DLD1 (cell line): ENCODE results near the gene DCAF10.
"Not testable (repeated sequence)": the region's sequence is repeated elsewhere in the genome, so short reads cannot be mapped to it uniquely, and the experiment has no call there.

ENCODE experiments used
- in situ Hi-C: cut with HindIII; loops from 2 replicates; pipeline ENCODE4 v1.10.0; 2017; ENCODE audit warnings: low sequenced_read_pairs

The DCAF10 gene

DNA sequence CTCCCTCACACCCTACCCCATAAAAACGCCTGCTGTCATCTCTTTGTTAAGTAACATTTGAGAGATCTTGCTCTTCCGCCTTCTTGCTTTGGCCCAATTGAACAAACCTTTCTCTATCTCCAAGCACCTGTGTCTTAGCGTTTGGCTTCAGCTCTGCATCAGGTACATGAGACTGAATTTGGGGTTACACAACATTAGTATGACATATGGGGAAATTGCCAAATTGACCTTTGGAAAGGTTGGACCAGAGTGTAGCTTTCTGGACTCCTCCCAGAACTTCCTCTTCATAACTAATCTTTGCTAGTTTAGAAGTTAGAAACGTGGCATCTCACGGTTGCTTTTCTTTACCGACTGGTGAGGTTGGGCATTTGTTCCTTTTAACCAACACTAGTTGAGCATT is 12.3 kb upstream of the DCAF10 start:
- in situ Hi-C loops = no loop called here

- in situ Hi-C loops = loop anchor here (10.0 kb wide), 1 partner anchor 45 kb away; no protein-coding TSS in a partner anchor
Measured at GRCh38 chr9:37790096-37790495, 10.5 kb upstream of the DCAF10 start.

DNA sequence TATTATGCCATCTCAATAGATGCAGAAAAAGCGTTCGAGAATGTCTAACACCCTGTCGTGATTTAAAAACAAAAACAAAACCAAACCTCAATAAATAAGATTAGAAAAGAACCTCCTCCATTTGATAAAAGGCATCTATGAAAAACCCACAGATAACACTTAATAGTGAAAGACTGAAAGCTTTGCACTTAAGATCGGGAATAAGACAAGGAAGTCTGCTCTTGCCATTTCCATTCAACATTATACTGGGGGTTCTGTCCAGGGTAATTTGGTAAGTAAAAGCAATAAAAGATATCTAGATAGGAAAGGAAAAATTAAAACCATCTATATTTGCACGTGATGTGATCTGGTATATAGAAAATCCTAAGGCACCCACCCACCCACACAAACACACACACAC is 8.5 kb upstream of the DCAF10 start:
- in situ Hi-C loops = loop anchor here (10.0 kb wide), 1 partner anchor 47 kb away; no protein-coding TSS in a partner anchor

DNA sequence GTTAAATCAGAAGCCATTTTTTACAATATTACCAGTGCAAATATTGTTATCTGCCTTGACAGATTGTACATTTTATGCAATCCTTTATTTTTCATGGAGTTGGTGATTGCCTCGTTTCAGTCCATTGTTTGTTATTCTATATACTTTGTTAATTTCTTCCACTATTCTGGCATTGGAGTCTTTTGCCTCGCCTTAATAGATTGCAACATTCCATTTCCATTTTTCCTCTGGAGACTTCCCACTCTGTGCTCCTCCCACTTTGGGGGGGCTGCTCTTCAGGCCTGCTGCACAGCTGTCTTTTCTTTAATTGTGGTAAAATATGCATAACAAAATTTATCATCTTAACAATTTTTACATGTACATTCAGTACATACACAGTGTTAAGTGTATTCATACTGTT is 4.4 kb upstream of the DCAF10 start:
- in situ Hi-C loops = loop anchor here (10.0 kb wide), 1 partner anchor 51 kb away; no protein-coding TSS in a partner anchor

DNA sequence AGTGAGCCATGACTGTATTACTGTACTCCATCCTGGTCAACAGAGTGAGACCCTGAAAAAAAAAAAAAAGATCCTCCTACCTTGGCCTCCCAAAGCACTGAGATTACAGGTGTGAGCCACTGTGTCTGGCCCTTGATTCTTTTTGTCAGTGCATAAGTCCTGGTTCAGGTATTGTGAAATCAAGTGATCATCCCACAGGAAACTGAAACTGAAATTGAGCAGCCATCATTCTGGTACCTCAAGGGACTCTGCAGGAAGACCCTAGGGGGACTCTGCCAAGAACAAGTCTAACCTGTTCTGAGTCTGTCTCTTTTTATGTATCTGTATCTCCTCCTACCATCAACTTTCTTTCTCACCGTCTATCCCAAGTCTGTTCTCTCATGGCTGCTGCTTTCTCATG is 1.9 kb upstream of the DCAF10 start:
- in situ Hi-C loops = loop anchor here (10.0 kb wide), 1 partner anchor 54 kb away; no protein-coding TSS in a partner anchor

DNA sequence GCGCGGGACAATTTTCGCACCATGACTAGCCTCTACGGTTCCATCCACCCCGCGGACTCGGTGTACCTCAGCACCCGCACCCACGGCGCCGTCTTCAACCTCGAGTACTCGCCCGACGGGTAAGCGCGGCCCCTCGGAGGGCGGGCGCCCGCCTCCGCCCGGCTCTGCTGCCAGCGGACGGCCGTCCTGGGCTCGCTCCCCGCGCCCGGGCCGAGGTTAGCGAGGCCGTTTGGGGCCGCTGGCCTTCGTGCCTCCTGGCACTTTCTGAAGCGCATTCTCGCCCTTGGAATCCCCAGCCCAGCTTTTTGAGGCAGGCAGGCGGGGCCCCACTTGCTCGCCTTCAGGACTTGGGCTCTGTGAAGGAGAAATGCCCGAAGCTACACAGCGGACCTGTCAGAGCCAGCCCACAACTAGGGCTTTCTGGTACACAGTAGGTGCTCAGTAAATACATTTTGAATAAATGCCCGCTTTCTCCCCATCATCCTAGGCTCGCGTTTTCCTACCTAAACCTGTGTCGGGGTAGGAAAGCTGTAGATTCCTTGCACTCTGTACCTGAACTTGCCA is 772 bp downstream of the DCAF10 start:
- in situ Hi-C loops = no loop called here

DNA sequence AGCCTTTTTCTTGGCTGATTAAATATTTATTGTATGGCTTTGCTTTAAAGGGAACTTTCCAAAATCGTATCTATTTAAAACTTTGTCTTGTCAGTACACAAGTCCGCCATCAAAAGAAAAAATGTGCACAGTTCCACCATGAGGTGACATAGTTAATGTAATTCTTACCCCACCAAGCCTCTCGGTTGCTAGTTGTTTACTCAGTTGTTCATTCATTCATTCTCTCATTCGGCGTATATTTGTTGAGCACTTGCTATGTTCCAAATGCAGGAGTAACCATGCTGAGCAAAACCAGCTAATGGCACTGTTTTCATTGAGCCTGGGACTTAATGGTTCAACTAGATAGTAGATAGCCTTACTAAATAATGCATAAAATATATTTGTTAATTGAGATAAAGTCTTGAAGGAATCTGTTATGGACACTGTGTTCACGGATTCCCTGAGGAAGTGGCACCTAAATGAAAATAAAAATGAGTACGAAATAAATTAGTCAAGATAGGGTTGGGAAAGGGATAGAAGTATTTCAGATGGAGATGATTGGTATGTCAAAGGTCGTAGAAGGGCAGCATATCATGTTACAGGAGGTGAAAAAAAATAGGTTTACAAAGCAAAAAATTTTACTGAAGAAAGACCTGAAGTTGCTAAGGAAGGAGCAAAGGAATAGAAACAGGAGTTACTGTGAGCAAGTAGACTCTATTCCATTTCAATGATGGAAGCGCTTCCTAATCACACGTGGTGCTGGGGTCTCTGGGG is 1.5 kb downstream of the DCAF10 start:
- in situ Hi-C loops = no loop called here

- in situ Hi-C loops = no loop called here
Measured at GRCh38 chr9:37806271-37806670, 5.7 kb downstream of the DCAF10 start.

DNA sequence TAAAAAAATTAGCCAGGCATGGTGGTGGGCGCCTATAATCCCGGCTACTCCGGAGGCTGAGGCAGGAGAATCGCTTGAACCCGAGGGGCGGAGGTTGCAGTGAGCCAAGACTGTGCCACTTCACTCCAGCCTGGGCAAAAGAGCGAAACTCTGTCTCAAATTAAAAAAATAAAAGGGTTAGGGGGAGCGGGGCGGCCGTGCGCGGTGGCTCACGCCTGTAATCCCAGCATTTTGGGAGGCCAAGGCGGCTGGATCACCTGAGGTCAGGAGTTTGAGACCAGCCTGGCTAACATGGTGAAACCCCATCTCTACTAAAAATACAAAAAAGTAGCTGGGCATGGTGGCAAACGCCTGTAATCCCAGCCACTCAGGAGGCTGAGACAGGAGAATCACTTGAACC is 9.1 kb downstream of the DCAF10 start:
- in situ Hi-C loops = not testable (repeated sequence)

GRCh38 chr9:37811906-37812476 is 11.4 kb downstream of the DCAF10 start:
- in situ Hi-C loops = no loop called here

- in situ Hi-C loops = no loop called here
Measured at GRCh38 chr9:37812773-37813379, 12.3 kb downstream of the DCAF10 start.

DNA sequence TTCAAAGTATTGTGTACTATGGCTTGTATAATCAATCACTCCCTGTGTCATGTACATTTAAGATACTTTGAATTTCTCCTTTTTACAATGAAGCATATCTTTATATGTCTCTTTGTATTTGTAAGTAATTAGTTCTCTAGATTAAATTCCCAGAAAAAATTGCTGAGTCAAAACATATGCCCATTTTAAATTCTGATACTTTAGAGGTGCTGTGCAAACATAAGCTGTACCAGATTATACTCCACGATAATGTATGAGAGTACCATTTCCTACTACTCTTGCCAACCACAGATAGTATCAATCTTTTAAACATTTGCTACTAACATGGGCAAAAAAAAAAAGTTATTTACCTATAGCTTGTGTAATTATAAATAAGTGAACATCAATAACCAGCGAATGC is 18.3 kb downstream of the DCAF10 start:
- in situ Hi-C loops = no loop called here

- in situ Hi-C loops = no loop called here
Measured at GRCh38 chr9:37820142-37820541, 19.5 kb downstream of the DCAF10 start.

DNA sequence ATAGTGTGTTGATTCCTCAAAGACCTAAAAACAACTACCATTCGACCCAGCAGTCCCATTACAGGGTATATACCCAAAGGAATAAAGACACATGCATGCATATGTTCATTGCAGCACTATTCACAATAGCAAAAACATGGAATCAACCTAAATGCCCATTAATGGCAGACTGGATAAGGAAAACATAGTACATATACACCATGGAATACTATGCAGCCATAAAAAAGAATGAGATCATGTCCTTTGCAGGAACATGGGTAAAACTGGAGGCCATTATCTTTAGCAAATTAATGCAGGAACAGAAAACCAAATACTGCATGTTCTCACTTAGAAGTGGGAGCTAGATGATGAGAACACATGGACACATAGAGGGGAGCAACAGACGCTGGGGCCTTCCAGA is 24.6 kb downstream of the DCAF10 start:
- in situ Hi-C loops = not testable (repeated sequence)

GRCh38 chr9:37827483-37828165 is 27.0 kb downstream of the DCAF10 start:
- in situ Hi-C loops = no loop called here

DNA sequence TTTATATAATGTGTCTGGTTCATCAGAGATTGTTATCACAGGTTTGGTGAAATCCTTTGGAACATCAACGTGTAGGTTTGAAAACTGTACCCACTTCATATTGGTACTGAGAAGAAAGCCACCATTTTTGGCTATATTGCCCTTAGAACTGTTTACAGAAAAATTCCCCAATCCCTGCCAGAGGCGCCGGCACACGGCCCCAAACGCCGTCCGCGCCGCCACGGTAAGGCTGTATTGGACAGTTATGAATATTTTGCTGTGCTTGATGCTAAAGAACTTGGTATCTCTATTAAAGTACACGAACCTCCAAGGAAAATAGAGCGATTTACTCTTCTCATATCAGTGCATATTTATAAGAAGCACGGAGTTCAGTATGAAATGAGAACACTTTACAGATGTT is 35.2 kb downstream of the DCAF10 start:
- in situ Hi-C loops = no loop called here

GRCh38 chr9:37836386-37836785 is 35.8 kb downstream of the DCAF10 start:
- in situ Hi-C loops = no loop called here

GRCh38 chr9:37839496-37840461 is 39.2 kb downstream of the DCAF10 start:
- in situ Hi-C loops = no loop called here

DNA sequence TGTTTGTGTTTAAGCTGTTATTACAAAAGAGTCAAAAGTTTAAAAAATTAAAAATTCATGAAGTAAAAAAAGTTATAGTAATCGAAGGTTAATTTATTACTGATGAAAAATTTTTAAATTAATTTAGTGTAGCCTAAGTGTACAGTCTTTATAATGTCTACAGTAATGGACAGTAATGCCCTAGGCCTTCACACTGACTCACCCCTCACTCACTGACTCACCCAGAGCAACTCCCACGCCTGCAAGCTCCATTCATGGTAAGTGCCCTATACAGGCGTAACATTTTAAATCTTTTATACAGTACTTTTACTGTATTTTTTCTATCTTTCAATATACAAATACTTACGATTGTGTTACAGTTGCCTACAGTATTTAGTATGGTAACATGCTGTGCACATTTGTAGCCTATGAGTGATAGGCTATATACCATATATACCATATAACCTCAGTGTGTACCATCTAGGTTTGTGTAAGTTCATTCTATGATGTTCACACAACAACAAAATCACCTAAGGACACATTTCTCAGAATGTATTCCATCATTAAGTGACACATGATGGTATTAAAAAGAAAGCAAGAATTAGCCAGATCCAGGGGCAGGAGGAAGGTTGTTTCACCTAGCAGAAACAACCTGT is 40.1 kb downstream of the DCAF10 start:
- in situ Hi-C loops = no loop called here

GRCh38 chr9:37852222-37852621 is 51.6 kb downstream of the DCAF10 start:
- in situ Hi-C loops = no loop called here
